RPMI7951 (cell line): ENCODE measurements around the gene BST1. TPM values are rescaled to one million over a fixed set of nuclear protein-coding genes. Genes with fewer than 3 reads are reported as not detected.
"Not testable (repeated sequence)": the region's sequence is repeated elsewhere in the genome, so short reads cannot be mapped to it uniquely, and the experiment has no call there.

ENCODE experiments used
- DNase-seq: peaks from one replicate; pipeline ENCODE4 v3.0.0-alpha.2; 2012; ENCODE audit warnings: low read depth
- total RNA-seq: library from RNA; depleted of rRNA; stranded (reverse); fragments of >200 nt; shearing (Covaris generic); gene quantifications from 2 replicates; pipeline ENCODE4 v1.2.3, GENCODE V29; 2014

The BST1 gene
- total RNA-seq, 1 experiment from 2014 or later, result 15.3 TPM

GRCh38 chr4:15744016-15744545, 41.2 kb downstream of the BST1 start:
- no peak for DNase-seq

GRCh38 chr4:15746110-15746509, 43.2 kb downstream of the BST1 start:
- no peak for DNase-seq

GRCh38 chr4:15749001-15749400, 46.1 kb downstream of the BST1 start:
- DNase-seq, result no peak

- no peak for DNase-seq
Measured at GRCh38 chr4:15751153-15751552, 48.3 kb downstream of the BST1 start.

GRCh38 chr4:15753081-15753480, 50.2 kb downstream of the BST1 start:
- no peak for DNase-seq

- DNase-seq, result peak; percentile 49
Measured at GRCh38 chr4:15753786-15754185, 50.9 kb downstream of the BST1 start.

GRCh38 chr4:15754323-15754722, 51.5 kb downstream of the BST1 start:
- peak; percentile 40 for DNase-seq

- DNase-seq, result peak; percentile 43
Measured at GRCh38 chr4:15755321-15756155, 52.7 kb downstream of the BST1 start.

GRCh38 chr4:15756361-15756861, 53.5 kb downstream of the BST1 start:
- peak; percentile 57 for DNase-seq

GRCh38 chr4:15757054-15757453, 54.2 kb downstream of the BST1 start:
- no peak for DNase-seq

- DNase-seq, result no peak
Measured at GRCh38 chr4:15758294-15758693, 55.4 kb downstream of the BST1 start.

- DNase-seq, result not testable (repeated sequence)
Measured at GRCh38 chr4:15762460-15762859, 59.6 kb downstream of the BST1 start.

- DNase-seq, result no peak
Measured at GRCh38 chr4:15765391-15765790, 62.5 kb downstream of the BST1 start.

GRCh38 chr4:15765910-15766697, 63.2 kb downstream of the BST1 start:
- DNase-seq, result no peak

GRCh38 chr4:15766821-15767220, 64.0 kb downstream of the BST1 start:
- no peak for DNase-seq

GRCh38 chr4:15769202-15769601, 66.3 kb downstream of the BST1 start:
- DNase-seq, result no peak

- no peak for DNase-seq
Measured at GRCh38 chr4:15771216-15772058, 68.6 kb downstream of the BST1 start.

- peak; percentile 9 for DNase-seq
Measured at GRCh38 chr4:15774020-15774420, 71.2 kb downstream of the BST1 start.

- no peak for DNase-seq
Measured at GRCh38 chr4:15776871-15777648, 74.2 kb downstream of the BST1 start.

GRCh38 chr4:15777697-15778288, 74.9 kb downstream of the BST1 start:
- DNase-seq, result no peak
